ENCODE data around the gene CDC25A. TPM values are rescaled to one million over a fixed set of nuclear protein-coding genes. Genes with fewer than 3 reads are reported as not detected.

Gene CDC25A
- total RNA-seq, 2 experiments from 2014 or later = 30.3 to 31.3 TPM

- no peak for DNase-seq
- POLR2A ChIA-PET = no interaction called here
- no peak for ATAC-seq
- Mint-ChIP-seq H3K9me3 (ENCODE audit: insufficient read depth) (no peaks in the 10 kb centered on the region), H3K27ac (no peak overlapping the region), H3K4me1 (ENCODE audit: low read depth) (peaks cover 19% of the 10 kb centered on the region), H3K4me3 (no peak overlapping the region), H3K27me3 (ENCODE audit: low read depth) (no peaks in the 10 kb centered on the region), H3K36me3 (ENCODE audit: low read depth) (peaks cover 14% of the 10 kb centered on the region)
- CTCF ChIA-PET = interaction anchor here (4.5 kb wide), 1 partner anchor 245 kb away, joined by 31 read pairs; no protein-coding TSS in a partner anchor
Measured at GRCh38 chr3:48190911-48191310, 2.7 kb upstream of the CDC25A start.

GRCh38 chr3:48189321-48189720 lies 1.1 kb upstream of the CDC25A start:
- no peaks in the 10 kb centered on the region for H3K9me3 Mint-ChIP-seq (ENCODE audit: insufficient read depth)
- peaks cover 29% of the 10 kb centered on the region for H3K36me3 Mint-ChIP-seq (ENCODE audit: low read depth)
- ATAC-seq (no peak), DNase-seq (no peak)
- ChIA-PET CTCF (interaction anchor here (4.5 kb wide), 1 partner anchor 247 kb away, joined by 31 read pairs; no protein-coding TSS in a partner anchor), POLR2A (no interaction called here)
- H3K4me1 Mint-ChIP-seq (ENCODE audit: low read depth) = peaks cover 33% of the 10 kb centered on the region
- H3K4me3 Mint-ChIP-seq = no peak overlapping the region
- no peak overlapping the region for H3K27ac Mint-ChIP-seq
- no peaks in the 10 kb centered on the region for H3K27me3 Mint-ChIP-seq (ENCODE audit: low read depth)

- ChIA-PET CTCF (interaction anchor here (0.9 to 4.5 kb wide), 5 partner anchors 18 to 249 kb away, joined by 3 to 31 read pairs (median 3); partner anchors contain the start of gene ZNF589), POLR2A (interaction anchor here (0.7 to 2.0 kb wide), 9 partner anchors 27 to 363 kb away, joined by 3 to 10 read pairs (median 4); partner anchors contain the start of genes CCDC51 and ZNF589)
- Mint-ChIP-seq H3K36me3 (ENCODE audit: low read depth) (peaks cover 44% of the 10 kb centered on the region), H3K4me1 (ENCODE audit: low read depth) (peaks cover 35% of the 10 kb centered on the region), H3K9me3 (ENCODE audit: insufficient read depth) (no peaks in the 10 kb centered on the region), H3K27me3 (ENCODE audit: low read depth) (no peaks in the 10 kb centered on the region), H3K27ac (peak overlapping the region; percentile 87), H3K4me3 (peak overlapping the region; percentile 91)
- no peak for DNase-seq
- peak; percentile 35 for ATAC-seq
Measured at GRCh38 chr3:48187579-48188265, 495 bp downstream of the CDC25A start.

GRCh38 chr3:48187301-48187578 lies 977 bp downstream of the CDC25A start:
- H3K4me3 Mint-ChIP-seq = peak overlapping the region; percentile 79
- ChIA-PET CTCF (interaction anchor here (0.9 to 4.5 kb wide), 3 partner anchors 30 to 249 kb away, joined by 3 to 31 read pairs (median 4); no protein-coding TSS in a partner anchor), POLR2A (interaction anchor here (0.9 to 2.0 kb wide), 5 partner anchors 27 to 362 kb away, joined by 3 to 10 read pairs (median 4); partner anchors contain the start of genes CCDC51 and ZNF589)
- no peak for DNase-seq
- H3K27me3 Mint-ChIP-seq (ENCODE audit: low read depth) = no peaks in the 10 kb centered on the region
- peaks cover 49% of the 10 kb centered on the region for H3K36me3 Mint-ChIP-seq (ENCODE audit: low read depth)
- peak overlapping the region; percentile 23 for H3K27ac Mint-ChIP-seq
- H3K4me1 Mint-ChIP-seq (ENCODE audit: low read depth) = peaks cover 40% of the 10 kb centered on the region
- H3K9me3 Mint-ChIP-seq (ENCODE audit: insufficient read depth) = no peaks in the 10 kb centered on the region
- ATAC-seq = no peak

- CTCF ChIA-PET = interaction anchor here (0.9 to 4.5 kb wide), 2 partner anchors 197 to 250 kb away, joined by 3 to 31 read pairs; no protein-coding TSS in a partner anchor
- peak overlapping the region; percentile 23 for H3K27ac Mint-ChIP-seq
- H3K4me3 Mint-ChIP-seq = peak overlapping the region; percentile 79
- H3K9me3 Mint-ChIP-seq (ENCODE audit: insufficient read depth) = no peaks in the 10 kb centered on the region
- no peak for DNase-seq
- ATAC-seq = no peak
- POLR2A ChIA-PET = interaction anchor here (0.9 to 2.0 kb wide), 3 partner anchors 26 to 253 kb away, joined by 3 to 10 read pairs (median 4); partner anchors contain the start of genes CCDC51 and ZNF589
- H3K27me3 Mint-ChIP-seq (ENCODE audit: low read depth) = no peaks in the 10 kb centered on the region
- H3K36me3 Mint-ChIP-seq (ENCODE audit: low read depth) = peaks cover 54% of the 10 kb centered on the region
- H3K4me1 Mint-ChIP-seq (ENCODE audit: low read depth) = peaks cover 43% of the 10 kb centered on the region
Measured at GRCh38 chr3:48186631-48187300, 1.5 kb downstream of the CDC25A start.

GRCh38 chr3:48185129-48185528 lies 3.1 kb downstream of the CDC25A start:
- POLR2A ChIA-PET = interaction anchor here (1.1 kb wide), 1 partner anchor 28 kb away, joined by 3 read pairs; no protein-coding TSS in a partner anchor
- no peak overlapping the region for H3K4me3 Mint-ChIP-seq
- CTCF ChIA-PET = no interaction called here
- peaks cover 67% of the 10 kb centered on the region for H3K36me3 Mint-ChIP-seq (ENCODE audit: low read depth)
- peaks cover 52% of the 10 kb centered on the region for H3K4me1 Mint-ChIP-seq (ENCODE audit: low read depth)
- no peaks in the 10 kb centered on the region for H3K9me3 Mint-ChIP-seq (ENCODE audit: insufficient read depth)
- ATAC-seq = no peak
- H3K27me3 Mint-ChIP-seq (ENCODE audit: low read depth) = no peaks in the 10 kb centered on the region
- no peak for DNase-seq
- no peak overlapping the region for H3K27ac Mint-ChIP-seq

- Mint-ChIP-seq H3K9me3 (ENCODE audit: insufficient read depth) (no peaks in the 10 kb centered on the region), H3K36me3 (ENCODE audit: low read depth) (peaks cover 73% of the 10 kb centered on the region), H3K4me1 (ENCODE audit: low read depth) (peaks cover 52% of the 10 kb centered on the region), H3K4me3 (no peak overlapping the region), H3K27ac (peak overlapping the region; percentile 25), H3K27me3 (ENCODE audit: low read depth) (no peaks in the 10 kb centered on the region)
- ChIA-PET CTCF (no interaction called here), POLR2A (no interaction called here)
- ATAC-seq (no peak), DNase-seq (no peak)
Measured at GRCh38 chr3:48184299-48184698, 3.9 kb downstream of the CDC25A start.

- H3K4me3 Mint-ChIP-seq = no peak overlapping the region
- H3K4me1 Mint-ChIP-seq (ENCODE audit: low read depth) = peaks cover 30% of the 10 kb centered on the region
- ChIA-PET CTCF (interaction anchor here (1.2 kb wide), 1 partner anchor 357 kb away, joined by 3 read pairs; no protein-coding TSS in a partner anchor), POLR2A (no interaction called here)
- H3K27me3 Mint-ChIP-seq (ENCODE audit: low read depth) = no peaks in the 10 kb centered on the region
- no peaks in the 10 kb centered on the region for H3K9me3 Mint-ChIP-seq (ENCODE audit: insufficient read depth)
- H3K27ac Mint-ChIP-seq = no peak overlapping the region
- H3K36me3 Mint-ChIP-seq (ENCODE audit: low read depth) = peaks cover 88% of the 10 kb centered on the region
- ATAC-seq = no peak
- DNase-seq = no peak
Measured at GRCh38 chr3:48180531-48181253, 7.5 kb downstream of the CDC25A start.

- H3K4me1 Mint-ChIP-seq (ENCODE audit: low read depth) = peaks cover 24% of the 10 kb centered on the region
- ATAC-seq (no peak), DNase-seq (no peak)
- no peaks in the 10 kb centered on the region for H3K9me3 Mint-ChIP-seq (ENCODE audit: insufficient read depth)
- ChIA-PET CTCF (no interaction called here), POLR2A (no interaction called here)
- H3K4me3 Mint-ChIP-seq = no peak overlapping the region
- no peaks in the 10 kb centered on the region for H3K27me3 Mint-ChIP-seq (ENCODE audit: low read depth)
- peaks cover 88% of the 10 kb centered on the region for H3K36me3 Mint-ChIP-seq (ENCODE audit: low read depth)
- H3K27ac Mint-ChIP-seq = no peak overlapping the region
Measured at GRCh38 chr3:48180021-48180420, 8.2 kb downstream of the CDC25A start.

GRCh38 chr3:48178072-48178471 lies 10.1 kb downstream of the CDC25A start:
- H3K36me3 Mint-ChIP-seq (ENCODE audit: low read depth) = peaks cover 83% of the 10 kb centered on the region
- CTCF ChIA-PET = interaction anchor here (0.8 kb wide), 1 partner anchor 258 kb away, joined by 3 read pairs; no protein-coding TSS in a partner anchor

GRCh38 chr3:48157950-48158376 lies 30.3 kb downstream of the CDC25A start:
- ATAC-seq (peak; percentile 27), DNase-seq (peak; percentile 61)
- no peaks in the 10 kb centered on the region for H3K4me1 Mint-ChIP-seq (ENCODE audit: low read depth)
- ChIA-PET CTCF (interaction anchor here (1.0 to 3.8 kb wide), 16 partner anchors 9 to 343 kb away, joined by 3 to 20 read pairs (median 4); partner anchors contain the start of gene CDC25A), POLR2A (interaction anchor here (0.6 kb wide), 2 partner anchors 18 to 268 kb away, joined by 3 read pairs; no protein-coding TSS in a partner anchor)
- no peaks in the 10 kb centered on the region for H3K9me3 Mint-ChIP-seq (ENCODE audit: insufficient read depth)
- H3K27ac Mint-ChIP-seq = no peak overlapping the region
- H3K27me3 Mint-ChIP-seq (ENCODE audit: low read depth) = no peaks in the 10 kb centered on the region
- H3K36me3 Mint-ChIP-seq (ENCODE audit: low read depth) = peaks cover 40% of the 10 kb centered on the region
- no peak overlapping the region for H3K4me3 Mint-ChIP-seq

More at GRCh38 chr3:48178072-48178471, 10.1 kb downstream of the CDC25A start:
- Mint-ChIP-seq H3K27me3 (ENCODE audit: low read depth) (no peaks in the 10 kb centered on the region), H3K4me3 (no peak overlapping the region), H3K9me3 (ENCODE audit: insufficient read depth) (no peaks in the 10 kb centered on the region), H3K4me1 (ENCODE audit: low read depth) (peaks cover 21% of the 10 kb centered on the region), H3K27ac (no peak overlapping the region)
- DNase-seq (no peak), ATAC-seq (no peak)
- POLR2A ChIA-PET = no interaction called here
